GM19468 (cell line): Measurements from ENCODE around the gene RALB.

Experiments used
- ATAC-seq: cut with Tn5 transposase; IDR thresholded peaks from one replicate; pipeline ENCODE4 v1.9.1; 2021; ENCODE audit warnings: mild to moderate bottlenecking, moderate library complexity, moderate number of reproducible peaks; ENCODE audit not compliant: unreplicated experiment; ENCODE audit errors: extremely low read depth

The RALB gene

DNA sequence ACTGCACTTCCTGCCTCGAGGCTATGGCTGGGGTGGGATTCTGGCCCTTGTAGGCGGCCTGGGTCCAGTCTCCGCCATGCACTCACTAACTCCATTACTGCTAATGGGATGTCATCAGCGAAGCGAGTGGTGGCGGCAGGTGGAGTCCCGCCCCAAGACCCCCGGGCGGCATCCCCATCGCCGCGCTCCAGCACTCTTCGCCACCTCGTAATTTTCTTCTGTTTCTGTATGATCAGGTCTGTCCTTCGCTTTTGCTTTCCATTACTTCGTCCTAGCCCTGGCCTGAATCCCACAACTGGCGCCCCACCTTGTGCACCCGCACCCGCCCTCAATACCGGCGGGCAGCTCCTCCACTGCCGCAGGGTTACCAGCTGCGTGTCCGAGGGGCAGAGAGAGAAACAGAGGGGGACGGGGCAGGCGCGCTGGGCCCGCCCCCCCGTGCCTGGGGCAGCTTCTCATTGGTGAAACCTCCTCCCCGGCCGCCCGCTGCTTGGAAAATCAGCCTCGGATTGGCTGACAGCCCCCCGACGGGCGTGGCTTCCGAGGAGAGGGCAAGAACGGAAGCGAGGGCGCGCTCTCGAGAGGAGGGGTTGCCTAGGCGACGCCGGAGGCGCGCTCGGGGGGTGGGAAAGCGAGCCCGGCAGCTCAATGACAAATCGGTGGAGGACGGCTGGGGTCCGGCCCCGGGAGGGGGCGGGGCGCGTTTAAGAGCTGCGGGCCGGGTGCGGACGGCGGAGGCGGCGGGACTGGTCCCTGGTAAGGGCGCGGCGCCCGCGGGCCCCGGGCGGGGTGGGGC, at the start of gene RALB:
RALB (plus strand) TSS at position 628 of the 796 bp plus-strand sequence. CDS start 25,813 bp downstream, outside the sequence.
- ATAC-seq = peak; percentile 92

- no peak for ATAC-seq
These were observed 49.2 kb upstream of the RALB start for GRCh38 chr2:120203251-120204021.

DNA sequence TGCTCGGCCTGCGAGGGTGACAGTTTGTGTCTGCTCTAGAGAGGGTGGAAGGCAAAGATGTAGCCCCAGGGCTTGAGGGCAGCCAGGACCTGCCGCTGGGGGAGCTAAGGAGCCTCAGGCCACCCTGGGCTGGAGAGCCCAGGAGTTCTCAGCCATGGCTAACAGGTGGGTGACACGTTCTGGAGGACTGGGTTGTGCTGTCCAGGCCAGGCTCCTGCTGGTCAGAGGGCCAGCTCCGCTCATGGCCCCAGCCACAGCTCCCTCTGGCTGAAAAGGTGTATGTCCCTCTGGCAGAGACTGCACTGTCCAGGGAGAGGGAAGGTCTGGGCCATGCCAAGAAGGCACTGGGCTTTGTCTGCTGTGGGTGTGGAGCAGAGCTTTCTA, 48.6 kb upstream of the RALB start:
- no peak for ATAC-seq

DNA sequence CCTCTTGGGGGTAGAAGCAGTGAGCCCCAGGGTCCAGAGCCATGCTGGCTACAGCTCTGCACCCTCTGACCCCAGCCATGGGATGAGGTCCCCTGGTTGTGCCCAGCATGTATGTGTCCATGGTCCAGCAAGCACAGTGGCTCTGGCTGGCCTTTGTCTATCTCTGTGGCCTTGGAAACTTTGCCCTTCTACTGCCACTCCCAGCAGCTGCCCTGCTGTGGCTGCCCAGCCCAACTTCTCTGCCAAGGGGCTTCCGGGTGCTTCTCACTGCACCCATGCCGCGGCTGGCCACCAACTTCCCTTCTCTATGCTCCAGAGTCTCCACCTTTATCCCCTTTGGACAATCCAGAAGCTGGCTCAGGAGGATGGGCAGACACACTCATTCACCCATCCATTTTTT, 48.2 kb upstream of the RALB start:
- no peak for ATAC-seq

DNA sequence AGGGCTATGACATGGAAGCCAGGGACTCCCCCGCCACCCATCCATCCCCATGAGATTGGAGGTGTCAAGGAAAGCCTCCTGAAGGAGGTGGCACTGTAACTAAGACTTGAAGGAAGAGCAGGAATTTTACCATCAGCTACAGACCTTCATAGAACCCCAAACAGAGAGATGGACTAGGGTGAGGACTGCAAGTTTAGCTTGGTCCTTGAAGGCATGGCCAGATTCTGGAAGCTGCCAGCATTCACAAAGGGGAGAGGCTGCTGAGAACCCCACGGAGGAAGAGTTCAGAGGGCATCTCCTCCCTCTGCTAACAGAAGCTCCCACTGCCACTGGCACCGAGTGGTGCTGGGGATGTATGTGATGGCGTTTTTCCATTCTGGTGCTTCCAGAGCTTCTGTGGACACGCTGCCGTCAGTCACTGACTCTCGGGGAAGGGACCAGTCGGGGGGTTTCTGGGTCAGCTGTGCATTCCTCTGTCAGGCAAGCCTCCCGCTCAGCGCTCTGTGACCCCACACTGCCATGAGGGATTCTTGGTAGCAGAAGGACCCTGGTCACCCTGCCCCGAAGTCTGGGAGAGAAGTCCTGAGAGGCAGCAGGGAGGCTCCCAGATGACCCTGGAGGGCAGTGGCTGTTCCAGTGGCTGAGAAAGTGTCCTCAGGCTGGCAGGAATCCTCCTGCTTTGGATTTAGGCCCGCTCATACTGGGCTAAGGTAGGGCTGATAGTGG, 47.5 kb upstream of the RALB start:
- no peak for ATAC-seq

- ATAC-seq = no peak
These were observed 46.5 kb upstream of the RALB start for GRCh38 chr2:120206022-120206581.

- ATAC-seq = no peak
These were observed 44.0 kb upstream of the RALB start for GRCh38 chr2:120208381-120209353.

DNA sequence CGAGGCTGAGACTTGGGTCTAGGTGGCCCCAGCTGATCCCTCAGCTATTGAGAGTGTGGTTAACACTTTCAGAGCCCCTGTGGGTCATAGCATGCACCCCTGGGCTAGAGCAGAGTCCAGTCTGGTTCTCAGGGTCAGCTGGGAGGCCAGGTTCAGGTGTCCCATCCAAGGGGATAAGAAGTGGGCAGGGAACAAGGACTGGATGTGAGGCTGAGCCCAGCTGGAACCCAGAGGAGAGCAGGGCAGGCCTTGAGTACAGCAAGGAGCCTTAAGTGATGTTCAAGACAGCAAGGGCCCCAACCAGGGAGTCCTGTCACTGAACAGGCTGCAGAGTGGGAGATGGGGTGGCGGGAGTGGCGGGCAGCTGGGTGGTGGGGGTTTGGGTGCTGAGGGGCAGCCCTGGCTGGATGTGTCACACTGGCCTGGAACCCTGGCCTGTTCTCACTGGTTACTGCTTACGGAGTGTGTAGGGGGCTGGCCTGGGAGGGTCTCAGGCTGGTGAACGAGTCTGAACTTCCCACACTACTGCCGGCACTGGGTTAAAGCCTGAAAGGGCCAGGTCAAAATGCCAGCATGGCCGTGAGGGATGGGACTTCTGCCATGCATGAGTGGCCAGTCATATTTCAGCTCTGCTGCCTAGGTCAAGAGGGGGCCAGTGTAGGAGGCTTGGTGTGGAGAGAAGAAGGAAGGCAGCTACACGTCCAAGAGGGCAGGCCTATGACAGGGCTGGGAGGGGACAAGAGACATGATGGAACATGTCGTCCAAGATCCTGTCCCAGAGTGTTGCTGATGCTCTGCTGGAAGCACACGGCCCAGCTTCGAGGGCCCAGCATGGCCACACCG, 43.0 kb upstream of the RALB start:
- no peak for ATAC-seq

DNA sequence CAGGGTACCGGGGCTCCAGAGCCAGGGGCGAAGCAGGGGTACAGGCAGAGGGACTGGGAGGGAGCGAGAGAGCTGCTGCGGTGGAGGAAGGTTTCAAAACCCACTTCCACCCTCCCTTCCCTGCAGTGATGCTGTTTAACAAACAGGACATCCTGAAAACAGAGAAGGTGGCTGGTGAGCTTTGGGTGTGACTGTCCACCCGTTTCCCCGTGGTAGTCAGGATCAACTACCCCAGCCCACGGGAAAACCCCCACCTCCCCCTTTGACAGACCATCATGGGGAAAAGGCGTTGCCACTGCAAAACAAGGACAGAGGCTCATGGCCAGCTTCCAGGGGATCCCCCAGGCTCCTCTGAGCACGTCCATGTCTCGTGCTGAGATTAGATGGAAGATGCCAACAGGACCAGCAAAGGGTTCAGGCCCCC, 42.4 kb upstream of the RALB start:
- no peak for ATAC-seq

DNA sequence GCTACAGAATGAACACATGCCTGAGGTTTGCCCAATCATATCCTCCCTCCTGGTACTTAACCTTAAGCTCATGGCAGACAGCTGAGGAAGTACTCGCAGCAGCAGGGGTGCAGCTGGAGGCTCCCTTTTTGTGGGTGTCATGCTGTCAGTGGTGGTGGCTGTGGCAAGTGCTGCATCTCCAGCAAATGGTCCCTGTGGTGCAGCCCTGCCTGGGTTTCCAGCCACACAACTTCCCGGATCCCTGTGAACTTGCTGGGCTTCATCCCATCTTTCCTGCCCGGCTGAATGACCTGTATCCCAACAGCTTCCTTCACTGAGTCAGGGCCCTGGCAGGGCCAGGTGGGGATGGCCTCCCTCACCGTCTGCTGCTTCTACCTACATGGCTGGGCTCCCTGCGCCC, 34.5 kb upstream of the RALB start:
- ATAC-seq = no peak

GRCh38 chr2:120219291-120219690, 33.4 kb upstream of the RALB start:
- ATAC-seq = no peak

DNA sequence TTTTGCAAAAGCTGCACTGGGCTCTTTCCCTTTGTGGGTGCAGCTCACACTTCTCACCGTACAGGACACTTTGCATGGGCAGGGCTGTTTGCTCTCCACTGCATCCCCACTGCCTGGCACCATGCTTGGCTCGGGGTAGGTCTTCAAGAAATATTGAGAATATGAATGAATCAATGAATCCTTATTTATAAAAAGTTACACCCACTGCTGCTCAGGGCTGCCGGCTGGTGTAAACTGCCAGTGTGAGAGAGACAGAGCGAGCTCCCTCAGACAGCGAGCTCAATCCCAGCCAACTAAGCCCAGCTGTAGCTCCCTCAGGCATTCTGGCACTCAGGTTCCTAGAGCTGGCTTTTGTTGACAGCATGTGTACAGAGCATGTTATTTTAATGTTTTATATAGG, 32.9 kb upstream of the RALB start:
- no peak for ATAC-seq

GRCh38 chr2:120220756-120221155, 31.9 kb upstream of the RALB start:
- ATAC-seq = no peak

GRCh38 chr2:120221616-120222015, 31.0 kb upstream of the RALB start:
- no peak for ATAC-seq

DNA sequence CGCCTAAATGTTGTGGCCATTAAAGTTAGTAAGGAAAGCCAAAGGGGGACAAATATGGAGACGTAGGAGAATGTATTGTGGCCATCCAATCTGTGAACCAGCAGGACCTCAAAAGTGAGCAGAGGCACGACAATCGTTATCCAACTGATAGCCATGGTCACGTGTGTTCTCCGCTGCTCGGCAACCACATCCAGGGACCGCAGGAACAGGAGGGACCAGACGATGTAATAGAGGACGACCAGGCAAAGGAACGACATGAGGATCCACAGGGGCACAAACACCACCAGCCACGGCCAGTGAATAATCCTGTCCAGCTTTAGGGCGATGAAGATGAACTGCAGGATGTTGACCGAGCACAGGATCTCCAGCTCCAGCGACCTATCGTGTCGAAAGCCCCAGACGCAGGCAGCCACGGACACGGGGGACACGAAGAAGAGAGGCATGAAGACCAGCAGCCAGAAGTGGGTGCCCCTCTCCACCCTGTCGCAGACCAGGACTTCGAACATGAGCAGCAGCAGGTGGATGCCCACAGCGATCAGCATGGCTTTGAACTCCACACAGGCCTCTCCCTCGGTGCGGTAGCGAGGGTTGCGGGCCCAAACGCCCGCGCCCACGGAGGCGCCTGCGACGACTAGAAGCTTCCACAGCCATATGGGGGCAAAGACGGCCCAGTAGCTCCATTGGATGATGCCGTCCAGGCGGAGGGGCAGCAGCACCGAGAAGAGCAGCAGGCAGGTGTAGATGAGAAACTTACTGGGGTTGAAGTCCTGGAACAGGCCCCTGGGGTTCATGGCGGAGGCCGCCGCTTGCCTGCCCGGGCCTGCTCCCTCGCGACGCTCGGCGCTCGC, 30.2 kb upstream of the RALB start:
- no peak for ATAC-seq

DNA sequence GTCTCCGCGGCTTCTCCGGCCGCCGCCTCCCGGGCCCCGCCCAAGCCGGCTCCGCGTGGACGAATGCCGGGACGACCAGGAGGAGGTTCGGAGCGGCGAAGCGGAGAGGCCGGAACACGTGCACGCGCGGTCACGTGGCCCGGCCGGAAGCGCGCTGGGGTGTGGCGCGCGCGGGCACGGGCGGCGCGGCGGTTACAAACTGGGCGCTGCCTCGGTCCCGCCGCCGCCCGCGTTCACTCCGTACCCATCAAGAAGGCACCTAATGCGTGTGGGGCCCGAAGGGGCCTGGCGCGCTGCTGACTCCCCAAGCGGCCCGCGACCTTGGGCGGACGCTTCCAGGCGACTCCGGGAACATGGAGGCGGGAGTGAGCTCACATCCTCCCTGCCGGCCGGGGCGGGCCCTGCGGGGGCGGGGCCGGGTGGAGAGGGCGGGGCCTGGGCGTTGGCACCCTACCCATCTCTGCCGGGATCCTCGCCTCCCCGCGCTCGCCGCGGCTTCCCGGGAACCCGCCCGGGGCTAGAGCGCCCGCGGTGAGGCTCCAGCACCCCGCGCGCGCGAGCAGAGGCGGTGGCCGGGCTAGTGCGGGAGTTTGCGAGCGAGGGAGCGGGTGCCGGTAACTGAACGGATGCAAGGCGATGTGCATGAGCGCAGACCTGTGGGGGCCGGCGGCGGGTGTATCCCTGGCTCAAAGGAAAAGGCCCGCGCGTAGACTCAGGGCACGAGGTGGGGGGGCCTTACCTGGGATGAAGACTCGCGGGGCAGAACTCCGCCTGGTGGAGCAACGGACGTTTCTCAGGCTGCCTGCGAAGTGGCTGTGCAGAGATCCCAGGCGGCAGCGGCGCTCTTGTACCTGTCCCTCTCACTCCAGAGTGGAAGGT, 29.4 kb upstream of the RALB start, which contains the start of gene TMEM185B:
TMEM185B (minus strand) TSS at position 367 of the 879 bp plus-strand sequence. CDS start 424 bp downstream, outside the sequence.
- ATAC-seq = peak; percentile 75

GRCh38 chr2:120224256-120224655, 28.4 kb upstream of the RALB start:
- ATAC-seq = no peak
